Panc1 (cell line): ENCODE measurements around the gene FRG2. TPM values are rescaled to one million over a fixed set of nuclear protein-coding genes. Genes with fewer than 3 reads are reported as not detected.

Experiments
- ATAC-seq: fragments of 200-7000 bp; cut with Tn5 transposase; 2 replicates; pipeline ENCODE4 v1.9.1; 2020; ENCODE audit warnings: mild to moderate bottlenecking, moderate library complexity
- BruUV-seq: library from RNA; stranded (reverse); fragments of 400-500 nt; replicated peaks from 2 replicates; lab custom pipeline; 2021; lab: Mats Ljungman, UMichigan
- CTCF ChIA-PET: fragments of 300-600 bp; sonication (Branson Sonifier 250); formaldehyde crosslinking; loops from one replicate; lab custom pipeline; 2022; ENCODE audit warnings: antibody characterized with exemption; lab: Charles Lee
- POLR2A ChIA-PET: fragments of 300-600 bp; sonication (Branson Sonifier 250); formaldehyde crosslinking; loops from one replicate; lab custom pipeline; 2022; ENCODE audit warnings: antibody characterized with exemption; lab: Charles Lee
- DNase-seq: peaks from one replicate; pipeline ENCODE4 v3.0.0-alpha.2; 2010; ENCODE audit warnings: low read depth, low spot score
- H3K27ac ChIP-seq: 2 replicates; pipeline ENCODE4 v1.5.1; 2011; ENCODE audit warnings: mild to moderate bottlenecking, low read length, inconsistent platforms
- H3K27me3 ChIP-seq: fragments of 200-500 bp; sonication (Bioruptor generic); 2 replicates; pipeline ENCODE4 v1.6.0; 2014; ENCODE audit warnings: low read length, inconsistent platforms; ENCODE audit not compliant: control insufficient read depth, insufficient read depth
- H3K36me3 ChIP-seq: fragments of 200-500 bp; sonication (Bioruptor generic); 2 replicates; pipeline ENCODE4 v1.5.1; 2014; ENCODE audit warnings: inconsistent platforms, mild to moderate bottlenecking, low read length, moderate library complexity; ENCODE audit not compliant: control insufficient read depth, insufficient read depth
- H3K4me1 ChIP-seq: 2 replicates; pipeline ENCODE4 v1.5.1; 2011; ENCODE audit warnings: inconsistent platforms, mild to moderate bottlenecking, low read length, moderate library complexity; ENCODE audit not compliant: control insufficient read depth, insufficient read depth
- H3K4me3 ChIP-seq, 2 experiments: 2 replicates each; pipeline ENCODE4 v1.5.1; 2011 to 2012; ENCODE audit warnings: low read depth in 2 of 2, low read length in 2 of 2, mild to moderate bottlenecking in 2 of 2, inconsistent platforms in 1 of 2, moderate library complexity in 1 of 2
- H3K9me3 ChIP-seq: fragments of 200-500 bp; sonication (Bioruptor generic); 2 replicates; pipeline ENCODE4 v1.5.1; 2014; ENCODE audit warnings: low read depth, mild to moderate bottlenecking, inconsistent platforms, low read length, moderate library complexity; ENCODE audit not compliant: control insufficient read depth, insufficient read depth
- CTCF ChIP-seq: fragments of 450-650 bp; IDR thresholded peaks from 2 replicates; pipeline ENCODE4 v1.5.1; 2017; ENCODE audit warnings: mild to moderate bottlenecking
- POLR2AphosphoS5 ChIP-seq: IDR thresholded peaks from 2 replicates; pipeline ENCODE4 v1.6.1; 2012; ENCODE audit warnings: mild to moderate bottlenecking, low read depth, low read length, moderate library complexity
- REST ChIP-seq, 2 experiments: IDR thresholded peaks; 2 replicates each; pipeline ENCODE4 v1.6.1; 2011 to 2012; ENCODE audit warnings: low read depth in 2 of 2, control low read depth in 1 of 2, low read length in 1 of 2, mild to moderate bottlenecking in 1 of 2, moderate library complexity in 1 of 2; ENCODE audit not compliant: insufficient read depth in 1 of 2
- SIN3A ChIP-seq: IDR thresholded peaks from 2 replicates; pipeline ENCODE4 v1.6.1; 2012; ENCODE audit warnings: low read depth, mild to moderate bottlenecking, low read length, moderate library complexity, borderline replicate concordance; ENCODE audit not compliant: insufficient read depth
- TCF7L2 ChIP-seq: IDR thresholded peaks from 2 replicates; pipeline ENCODE4 v1.6.1; 2011; ENCODE audit warnings: mild to moderate bottlenecking, low read depth, low read length, inconsistent platforms
- in situ Hi-C: cut with HindIII; loops from 2 replicates; pipeline ENCODE4 v1.10.0; 2016; ENCODE audit warnings: low sequenced_read_pairs, low pct_unique_long_range_greater_than_20kb
- intact Hi-C: fragments of 100-400 bp; cut with micrococcal nuclease; formaldehyde crosslinking; loops from one replicate; pipeline ENCODE4 v1.10.0; 2022; ENCODE audit not compliant: unreplicated experiment
- total RNA-seq: library from RNA; stranded (reverse); gene quantifications from one replicate; pipeline ENCODE4 v1.2.1, GENCODE V29; 2021; ENCODE audit not compliant: unreplicated experiment

The FRG2 gene
- total RNA-seq, 1 experiment from 2014 or later, result not detected

- no peak for ATAC-seq
- POLR2A ChIA-PET, result no interaction called here
- DNase-seq, result no peak
- TF ChIP-seq REST (IDR thresholded peaks at IDR 0.05; ENCODE audit: insufficient read depth in 1 of 2, low read depth in 2 of 2, low read length in 1 of 2), result no peak
- TF ChIP-seq POLR2AphosphoS5, result no peak
- TF ChIP-seq CTCF, result no peak
- TF ChIP-seq TCF7L2, result no peak
- TF ChIP-seq SIN3A, result no peak
- CTCF ChIA-PET, result no interaction called here
- H3K4me3 ChIP-seq, result no peak overlapping the region
- no TSS peak for BruUV-seq
- H3K36me3 ChIP-seq, result no peaks in the 10 kb centered on the region
- intact Hi-C loops, result no loop called here
- H3K27me3 ChIP-seq, result no peaks in the 10 kb centered on the region; the same call in 1 of the 2 replicates
- H3K4me1 ChIP-seq, result no peaks in the 10 kb centered on the region
- H3K9me3 ChIP-seq, result no peaks in the 10 kb centered on the region
- in situ Hi-C loops, result no loop called here
- H3K27ac ChIP-seq, result no peak overlapping the region
Observed at GRCh38 chr4:190019023-190019858, 7.8 kb downstream of the FRG2 start.

GRCh38 chr4:190018201-190018920 lies 8.7 kb downstream of the FRG2 start:
- CTCF ChIA-PET, result no interaction called here
- H3K27me3 ChIP-seq, result no peaks in the 10 kb centered on the region; the same call in 1 of the 2 replicates

More at GRCh38 chr4:190018201-190018920, 8.7 kb downstream of the FRG2 start:
- DNase-seq (no peak), ATAC-seq (no peak)
- Histone ChIP-seq H3K9me3 (no peaks in the 10 kb centered on the region), H3K36me3 (no peaks in the 10 kb centered on the region), H3K4me1 (no peaks in the 10 kb centered on the region), H3K4me3 (no peak overlapping the region), H3K27ac (no peak overlapping the region)
- TF ChIP-seq REST (IDR thresholded peaks at IDR 0.05; ENCODE audit: insufficient read depth in 1 of 2, low read depth in 2 of 2, low read length in 1 of 2), result no peak
- TF ChIP-seq POLR2AphosphoS5, result no peak
- TF ChIP-seq SIN3A, result no peak
- TF ChIP-seq TCF7L2, result no peak
- TF ChIP-seq CTCF, result no peak
- BruUV-seq, result no TSS peak
- in situ Hi-C loops (no loop called here), intact Hi-C loops (no loop called here)
- POLR2A ChIA-PET, result no interaction called here
